Pulmonary artery endothelial cell (primary cell): ENCODE data around the gene MPPE1. TPM values are rescaled to one million over a fixed set of nuclear protein-coding genes. Genes with fewer than 3 reads are reported as not detected.

ENCODE experiments used
- DNase-seq: peaks from one replicate; pipeline ENCODE4 v3.0.0-alpha.2; 2011; ENCODE audit warnings: low read depth, low spot score
- total RNA-seq: library from RNA; depleted of rRNA; stranded (reverse); fragments of >200 nt; gene quantifications from 2 replicates; pipeline ENCODE4 v1.2.3, GENCODE V29; 2014

The MPPE1 gene
- total RNA-seq, 1 donor from 2014 or later, result 14.8 TPM

DNA sequence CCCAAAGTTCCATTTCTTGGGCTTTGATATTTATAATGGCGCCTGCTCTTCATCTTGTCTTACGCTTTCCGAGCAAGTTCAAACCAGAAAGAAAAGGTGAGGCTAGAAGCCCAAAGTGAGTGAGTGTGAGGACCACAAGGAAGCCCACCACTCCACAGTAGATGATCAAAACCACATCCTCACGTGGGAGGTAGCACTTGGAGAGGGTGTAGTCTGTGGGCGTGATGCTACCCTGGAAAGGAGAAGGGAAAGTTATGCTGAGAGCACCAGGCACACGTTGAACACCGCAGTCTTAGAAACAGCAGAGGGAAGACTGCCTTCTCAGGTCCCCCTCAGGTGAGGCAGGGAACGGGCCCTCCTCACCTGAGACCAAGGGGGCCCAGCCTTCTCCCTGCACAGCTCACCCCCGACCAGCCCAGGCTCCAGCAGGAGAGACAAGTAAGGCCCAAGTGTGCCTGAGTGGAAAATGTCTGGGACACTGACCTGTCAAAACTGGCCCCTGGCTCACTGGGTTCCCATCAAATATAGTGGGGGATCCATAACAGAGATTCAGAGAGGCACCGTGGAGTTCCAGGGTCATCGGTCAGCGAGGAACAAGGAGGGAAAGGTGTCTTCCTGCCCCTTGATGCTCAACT, 23.6 kb downstream of the MPPE1 start:
- no peak for DNase-seq

DNA sequence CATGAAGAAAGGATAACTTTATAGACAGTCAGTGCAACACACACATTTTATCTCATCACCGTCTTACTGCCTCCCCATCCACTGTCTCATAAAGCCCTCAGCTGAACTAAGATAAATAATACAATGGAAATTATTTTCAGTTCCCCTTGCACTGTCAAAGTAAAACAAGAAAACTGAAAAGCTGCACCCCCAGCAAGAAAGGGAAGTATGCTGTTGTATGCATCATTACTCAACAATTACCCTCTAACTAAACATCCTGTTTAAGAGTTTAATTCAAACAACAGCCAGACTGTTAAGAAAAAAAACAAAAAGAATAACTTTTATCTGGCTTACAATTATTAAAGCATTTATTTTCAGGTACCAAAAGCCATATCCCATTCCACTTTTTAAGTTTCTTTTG, 25.0 kb downstream of the MPPE1 start:
- no peak for DNase-seq

DNA sequence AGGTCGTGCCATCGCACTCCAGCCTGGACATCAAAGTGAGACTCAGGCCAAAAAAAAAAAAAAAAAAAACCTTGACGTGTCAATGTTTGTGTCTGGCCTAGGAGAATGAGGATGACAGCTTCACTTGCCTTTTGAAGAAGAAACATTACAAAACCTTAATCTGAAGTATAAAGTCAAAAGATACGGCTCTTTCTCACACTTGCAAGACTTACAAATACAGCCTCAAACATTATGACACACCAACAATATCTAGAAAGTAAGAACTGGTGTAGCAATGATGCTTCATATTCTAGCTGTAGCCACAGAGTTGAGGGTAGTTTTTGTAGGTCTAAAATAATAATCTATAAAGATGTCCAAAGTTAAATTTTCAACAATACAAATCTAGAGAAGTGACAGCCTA, 25.5 kb downstream of the MPPE1 start:
- no peak for DNase-seq

DNA sequence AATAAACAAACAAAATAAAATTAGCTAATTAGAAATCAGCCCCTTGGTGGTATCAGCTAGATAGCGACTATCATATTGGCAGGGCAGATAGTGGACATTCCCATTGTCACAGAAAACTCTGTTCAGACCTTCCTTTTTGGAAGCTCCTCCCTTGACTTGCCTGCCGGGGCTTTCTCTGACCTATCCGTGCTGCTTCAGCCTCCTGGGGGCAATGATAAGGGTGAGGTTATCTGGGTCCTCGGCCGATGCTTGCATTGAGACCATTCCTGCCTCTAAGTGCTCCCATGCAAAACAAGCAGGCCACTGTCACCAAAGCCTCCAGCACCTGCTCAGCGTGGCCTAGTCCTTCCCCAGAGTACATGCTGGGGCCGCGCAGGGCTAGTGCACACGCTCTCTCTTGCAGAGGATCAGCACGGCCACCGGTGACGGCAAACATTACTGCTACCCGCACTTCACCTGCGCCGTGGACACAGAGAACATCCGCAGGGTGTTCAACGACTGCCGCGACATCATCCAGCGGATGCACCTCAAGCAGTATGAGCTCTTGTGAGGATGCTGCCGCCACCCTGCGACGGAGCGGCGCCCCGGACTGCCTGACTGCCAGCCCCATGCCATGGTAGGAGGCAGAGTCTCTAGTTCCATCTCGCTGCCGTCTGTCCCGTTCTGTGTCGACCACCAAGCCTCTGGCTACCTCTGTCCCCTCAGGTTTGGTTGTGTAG, 27.4 kb downstream of the MPPE1 start:
- DNase-seq, result no peak

DNA sequence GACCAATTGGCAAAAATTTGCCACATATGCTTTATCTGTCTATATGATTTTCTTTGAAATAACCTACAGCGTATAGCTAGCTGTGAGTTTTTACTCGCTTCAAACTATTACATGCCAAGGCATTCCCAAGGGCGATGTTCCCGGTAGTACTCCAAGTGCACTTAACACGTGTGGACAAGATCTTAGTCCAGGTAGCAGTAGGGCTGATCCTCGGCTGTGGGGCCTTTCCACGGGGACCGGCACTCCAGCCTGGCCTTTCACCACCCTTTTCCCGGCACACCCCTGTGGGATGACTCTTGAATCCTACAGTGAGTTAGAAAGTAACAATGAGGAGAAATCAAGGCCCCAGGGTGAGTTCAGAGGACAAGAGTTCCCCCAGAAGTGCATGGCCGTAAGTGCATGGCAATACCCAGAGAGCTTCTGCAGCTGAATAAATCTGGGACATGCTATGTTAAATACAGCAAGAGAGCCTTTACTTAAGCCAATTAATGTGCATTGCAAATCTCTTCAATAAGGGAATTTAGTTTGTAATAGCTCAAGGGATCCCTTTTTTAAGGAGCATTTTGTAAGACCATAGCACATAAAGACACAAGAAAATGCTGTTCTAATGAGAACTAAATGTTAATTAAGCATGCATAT, 30.5 kb downstream of the MPPE1 start:
- no peak for DNase-seq

DNA sequence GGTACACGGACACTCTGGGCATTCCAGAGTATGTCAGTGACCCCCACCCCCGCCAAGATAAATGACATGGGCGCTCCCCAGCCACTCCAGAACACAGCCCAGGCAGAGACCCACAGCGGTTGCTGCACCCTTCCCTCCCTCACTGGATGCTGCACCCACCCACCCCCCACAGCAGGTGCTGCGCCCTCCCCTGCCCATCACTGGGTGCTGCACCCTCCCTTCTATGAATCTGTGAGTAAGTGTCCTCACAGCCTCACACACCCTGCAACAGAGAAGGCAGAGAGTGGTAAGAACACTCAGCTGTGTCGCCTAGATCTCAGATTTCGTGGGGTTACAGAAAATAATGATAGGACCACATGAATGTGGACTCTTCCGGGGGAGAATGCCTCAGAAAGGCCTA, 33.4 kb downstream of the MPPE1 start:
- DNase-seq, result no peak

DNA sequence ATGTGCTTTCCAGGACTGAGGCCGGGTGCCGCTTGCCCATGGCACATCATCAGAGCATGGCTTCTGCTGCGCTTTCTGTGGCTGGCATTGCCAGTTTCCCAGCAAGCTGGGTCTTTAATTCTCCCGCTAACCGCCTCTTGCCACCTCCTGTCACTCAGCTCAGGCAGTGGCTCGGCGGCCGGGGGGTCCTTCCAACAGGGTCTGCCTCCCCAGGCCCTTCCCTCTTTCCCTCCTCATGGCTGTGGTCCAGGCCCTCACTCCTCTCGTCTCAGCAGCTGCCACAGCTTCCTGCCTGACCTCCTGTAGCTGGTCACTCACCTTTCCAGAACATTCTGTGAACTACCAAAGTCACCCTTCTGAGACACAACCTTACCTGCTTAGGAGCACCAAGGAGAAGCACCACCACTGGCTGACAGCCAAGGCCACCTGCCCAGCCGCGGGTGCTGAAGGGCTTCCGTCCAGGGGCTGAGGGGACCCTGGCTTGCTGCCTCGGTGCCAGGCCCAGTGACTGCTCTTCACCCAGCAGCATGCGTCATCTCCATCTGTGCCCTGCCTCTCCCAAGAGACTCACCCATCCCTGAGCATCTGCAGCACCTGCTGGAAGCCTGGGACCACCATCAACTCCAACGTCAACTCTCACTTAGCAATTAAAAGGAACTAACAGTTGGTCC, 34.3 kb downstream of the MPPE1 start:
- no peak for DNase-seq

DNA sequence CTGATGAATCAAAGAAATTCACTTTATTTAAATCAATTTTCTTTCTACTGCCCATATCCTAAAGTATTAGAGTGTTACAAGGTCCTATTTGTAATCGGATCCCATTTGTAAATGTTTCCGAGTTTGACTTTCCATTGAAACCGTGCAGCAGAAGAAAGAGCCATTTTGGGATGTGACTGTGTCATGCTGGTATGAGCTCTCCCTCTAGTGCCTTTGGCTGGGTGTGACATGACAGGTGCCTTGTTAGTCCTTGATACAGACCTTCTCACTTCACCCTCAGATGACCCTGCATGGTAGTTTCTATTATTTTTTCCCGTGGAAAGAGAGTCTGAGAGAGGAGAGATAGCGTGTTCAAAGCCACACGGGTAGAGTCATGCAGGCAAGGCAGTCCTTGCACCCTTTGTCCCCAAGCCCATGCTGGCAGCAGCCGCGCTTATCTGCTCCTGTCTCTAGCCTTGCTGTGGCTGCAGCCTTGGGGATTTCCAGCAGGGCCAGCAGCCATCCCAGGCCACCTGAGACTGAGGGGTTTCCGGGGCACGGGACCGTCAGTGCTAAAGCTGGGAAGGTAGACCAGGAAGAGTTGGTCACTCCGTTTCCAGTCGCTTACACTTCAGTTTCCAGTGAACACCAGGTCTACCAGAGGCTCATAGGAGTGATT, 35.5 kb downstream of the MPPE1 start:
- DNase-seq, result no peak

DNA sequence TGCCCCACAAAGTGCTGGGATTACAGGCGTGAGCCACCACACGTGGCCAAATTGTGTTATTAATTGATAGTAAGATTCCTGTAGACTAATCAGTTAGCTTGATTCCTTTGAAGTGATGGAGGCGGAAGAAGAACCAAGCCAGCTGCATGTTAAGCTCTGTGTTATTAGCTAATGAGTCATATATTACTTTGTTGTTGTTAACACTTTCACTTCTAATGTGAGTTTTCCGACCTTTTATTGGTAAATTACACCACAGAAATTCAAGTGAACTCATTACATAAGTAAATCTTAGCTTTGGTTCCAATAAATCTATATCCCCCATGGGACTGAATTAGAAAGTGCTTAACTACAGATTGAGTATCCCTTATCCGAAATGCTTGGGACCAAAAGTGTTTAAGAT, 36.6 kb downstream of the MPPE1 start:
- DNase-seq, result no peak

DNA sequence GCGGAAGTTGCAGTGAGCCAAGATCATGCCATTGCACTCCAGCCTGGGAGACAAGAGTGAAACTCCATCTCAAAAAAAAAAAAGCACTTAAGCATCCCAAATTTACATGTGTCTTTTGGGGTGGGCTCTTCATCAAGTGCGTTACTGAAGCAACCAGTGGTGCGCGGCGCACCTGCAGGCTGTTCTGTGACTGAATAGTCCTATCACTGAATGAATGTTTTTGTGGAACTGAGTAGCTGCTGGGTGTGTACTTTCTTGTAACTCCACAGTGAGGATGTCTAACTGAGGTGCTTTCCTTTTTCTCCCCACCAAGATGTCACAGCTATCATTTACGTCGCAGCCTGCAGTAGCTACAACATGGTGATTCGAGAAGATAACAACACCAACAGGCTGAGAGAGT, 39.9 kb downstream of the MPPE1 start:
- DNase-seq, result no peak

DNA sequence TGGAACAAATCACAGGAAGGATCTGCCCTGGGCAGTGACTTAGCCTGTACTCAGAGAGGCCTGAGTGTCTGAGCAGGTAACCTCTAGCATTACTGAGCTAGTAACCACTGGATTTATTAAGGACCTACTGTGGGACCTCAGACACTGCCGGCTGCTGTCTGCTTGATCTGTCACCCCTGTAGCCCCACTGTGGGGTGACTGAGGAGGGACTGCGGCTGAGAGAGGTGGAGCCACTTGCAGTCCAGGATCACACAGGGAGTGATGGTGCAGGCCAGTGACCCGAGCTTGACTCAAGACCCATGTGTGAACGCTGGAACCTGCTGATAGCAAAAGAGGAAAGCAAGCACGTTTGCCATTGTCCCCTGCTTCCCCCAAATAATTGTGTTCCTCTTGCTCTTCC, 41.4 kb downstream of the MPPE1 start:
- DNase-seq, result no peak

DNA sequence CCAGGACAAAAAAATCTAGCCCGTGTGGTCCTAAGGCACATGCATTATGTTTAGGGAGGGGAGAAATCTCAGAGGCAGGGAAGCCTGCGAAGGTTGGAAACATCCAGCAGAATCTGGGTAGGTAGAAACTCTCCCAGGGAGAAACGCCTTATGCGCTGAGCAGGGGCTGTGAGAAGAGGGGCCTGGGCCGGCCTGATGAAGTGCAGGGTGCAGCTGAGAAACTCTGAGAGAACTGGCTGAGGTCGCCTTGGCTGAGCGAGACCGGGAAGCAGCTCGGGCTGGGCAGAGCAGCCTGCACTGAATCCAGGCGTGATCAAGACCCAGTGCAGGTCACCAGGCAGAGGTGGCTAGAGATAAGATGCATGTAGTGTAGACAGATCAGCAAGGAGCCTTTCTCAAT, 41.8 kb downstream of the MPPE1 start:
- no peak for DNase-seq

DNA sequence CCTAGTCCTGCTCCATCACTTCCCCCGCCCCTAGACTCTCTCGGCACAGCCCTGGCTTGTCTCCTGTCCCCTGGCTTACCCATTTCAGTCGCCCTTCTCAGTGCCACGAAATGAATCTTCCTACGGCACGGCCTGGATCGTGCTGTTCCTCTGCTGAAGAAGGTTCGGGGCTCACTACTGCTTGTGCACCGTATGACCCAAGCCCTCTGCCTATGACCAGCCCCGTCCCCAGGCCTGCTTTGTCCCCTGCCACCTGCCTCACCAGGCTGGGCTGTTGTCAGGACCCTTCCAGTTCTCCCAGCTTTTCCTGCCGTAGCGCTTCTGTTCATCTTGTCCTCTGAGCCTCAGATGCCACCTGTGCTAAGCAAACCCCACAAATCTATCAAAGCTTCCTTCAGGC, 43.0 kb downstream of the MPPE1 start:
- no peak for DNase-seq

DNA sequence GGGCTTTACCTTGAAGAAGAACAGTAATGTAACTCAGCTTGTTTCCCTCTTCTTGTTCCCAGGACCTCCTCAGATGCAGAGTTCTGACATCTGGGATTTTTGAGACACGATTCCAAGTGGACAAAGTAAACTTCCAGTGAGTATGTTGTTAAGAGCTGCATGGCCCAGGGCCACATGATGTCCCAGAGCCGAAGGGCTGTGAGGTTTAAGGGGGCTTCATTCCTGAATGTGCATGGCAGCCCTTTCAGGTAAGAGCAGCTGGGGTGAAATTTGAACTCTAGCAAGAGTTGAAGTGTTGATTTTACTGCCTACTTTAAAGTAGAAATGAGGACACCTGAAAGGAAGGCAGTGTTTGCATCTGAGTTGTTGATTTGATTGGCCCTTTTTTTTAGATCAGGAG, 43.6 kb downstream of the MPPE1 start:
- no peak for DNase-seq

DNA sequence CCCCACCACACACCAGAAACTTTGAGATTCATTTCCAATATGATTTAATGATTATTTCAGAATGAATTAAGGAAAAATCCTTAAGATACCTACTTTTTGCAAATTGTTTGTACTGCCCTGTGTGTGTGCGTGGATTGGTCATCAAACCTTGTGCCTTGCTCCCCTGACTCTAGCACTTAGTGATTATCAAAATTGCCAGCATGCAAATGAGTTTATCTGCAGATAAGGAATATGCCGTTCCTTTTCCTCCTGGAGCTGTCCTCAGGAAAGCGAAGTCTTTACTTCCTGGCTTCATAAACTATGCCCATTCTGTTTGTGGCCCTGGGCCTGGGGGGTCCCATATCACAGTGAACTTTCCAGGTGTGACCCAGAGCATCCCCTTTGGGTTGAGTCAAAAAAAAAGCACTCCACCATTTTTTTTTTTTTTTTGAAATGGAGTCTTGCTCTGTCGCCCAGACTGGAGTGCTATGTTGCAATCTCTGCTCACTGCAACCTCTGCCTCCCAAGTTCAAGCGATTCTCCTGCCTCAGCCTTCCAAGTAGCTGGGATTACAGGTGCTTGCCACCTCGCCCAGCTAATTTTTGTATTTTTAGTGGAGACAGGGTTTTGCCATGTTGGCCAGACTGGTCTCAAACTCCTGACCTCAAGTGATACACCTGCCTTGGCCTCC, 45.5 kb downstream of the MPPE1 start:
- DNase-seq, result no peak

DNA sequence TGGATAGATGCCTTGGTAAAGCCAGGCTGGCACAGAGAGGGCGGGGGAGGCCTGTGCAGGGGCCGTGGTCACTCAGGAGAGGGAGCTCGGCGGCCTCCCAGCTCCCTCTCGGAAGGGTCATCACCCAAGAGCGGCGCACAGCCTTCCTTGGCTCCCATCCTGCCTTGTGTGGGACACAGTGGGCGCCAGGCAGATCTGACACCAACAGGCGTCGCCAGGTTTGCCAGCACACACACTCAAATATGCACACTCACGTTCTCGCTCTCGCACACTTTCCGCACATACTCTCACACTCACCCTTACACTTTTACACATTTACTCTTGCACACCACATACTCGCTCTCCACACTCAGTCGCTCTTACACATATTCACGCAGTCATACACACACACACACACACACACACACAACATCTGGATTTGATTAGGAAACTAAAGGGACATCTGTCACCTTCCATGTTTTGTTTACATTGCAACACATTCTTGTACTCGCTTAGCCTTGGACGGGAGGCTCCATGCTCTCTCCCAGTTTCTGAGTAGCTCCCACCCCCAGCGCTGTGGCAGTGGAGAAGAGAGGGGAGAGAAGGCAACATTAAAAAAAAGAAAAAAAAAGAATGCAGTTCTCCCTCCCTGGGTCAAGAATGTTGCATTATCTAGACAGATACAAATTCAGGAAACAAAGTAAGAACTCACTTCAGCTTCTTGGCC, 46.4 kb downstream of the MPPE1 start:
- DNase-seq, result no peak

DNA sequence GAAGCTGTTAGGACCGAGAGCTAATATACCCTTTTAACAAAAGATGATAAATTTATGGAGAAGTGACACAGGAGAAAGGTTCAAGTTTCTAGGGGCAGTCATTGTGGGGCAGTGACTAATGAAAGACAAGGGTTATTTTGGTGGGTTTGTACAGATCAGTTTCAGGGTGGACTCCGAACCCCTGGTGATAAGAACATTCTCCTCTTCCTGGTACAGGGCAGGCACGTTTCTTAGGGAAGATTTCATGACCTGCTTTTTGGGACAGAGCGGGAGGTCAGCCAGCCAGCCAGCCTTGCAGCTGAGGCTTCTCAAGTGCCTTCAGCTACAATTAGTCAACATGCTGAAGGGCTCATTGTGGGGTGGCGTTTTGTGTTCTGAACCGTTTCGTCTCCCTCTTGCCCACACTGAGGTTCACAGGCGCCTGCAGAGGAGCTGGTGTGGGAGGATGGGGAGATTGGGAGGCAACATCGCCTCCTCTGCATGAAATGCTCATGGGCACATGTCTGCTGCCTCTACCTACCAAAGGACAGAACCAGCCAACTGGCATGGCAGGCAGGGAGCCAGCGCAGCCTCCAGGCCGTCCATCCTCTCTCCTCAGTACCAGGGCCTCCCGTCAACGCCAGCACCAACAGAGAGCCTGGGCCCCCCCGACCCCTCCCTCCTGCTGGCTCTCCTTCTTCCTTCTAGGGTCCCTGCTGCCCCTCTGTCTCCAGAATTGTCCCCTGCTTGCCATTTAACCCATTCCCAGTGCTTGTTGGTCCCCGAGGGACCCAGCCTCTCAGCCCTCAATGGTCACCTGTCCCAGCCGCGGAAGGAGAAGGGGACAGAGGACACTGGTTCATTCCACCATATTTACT, 47.3 kb downstream of the MPPE1 start:
- no peak for DNase-seq

DNA sequence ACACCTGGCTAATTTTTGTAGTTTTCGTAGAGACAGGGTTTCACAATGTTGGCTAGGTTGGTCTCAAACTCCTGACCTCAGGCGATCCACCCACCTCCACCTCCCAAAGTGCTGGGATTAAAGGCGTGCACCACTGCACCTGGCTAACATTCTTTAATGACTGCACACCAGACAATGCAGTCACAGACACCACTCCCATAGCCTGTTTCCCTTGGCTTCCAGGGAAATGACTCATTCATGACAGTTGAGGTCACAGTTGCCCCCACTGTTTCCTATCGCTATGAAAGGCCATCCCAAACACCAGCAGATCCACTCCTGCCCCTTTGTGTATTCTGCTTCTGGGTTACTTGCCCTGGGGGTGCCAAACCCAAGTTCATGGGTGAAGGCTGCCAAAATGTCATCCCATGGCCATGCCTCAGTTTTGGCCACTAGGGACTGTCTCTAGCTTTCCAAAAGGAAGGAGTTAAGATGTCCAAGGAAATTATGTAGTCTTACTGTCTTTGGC, 48.2 kb downstream of the MPPE1 start:
- DNase-seq, result peak; percentile 52

DNA sequence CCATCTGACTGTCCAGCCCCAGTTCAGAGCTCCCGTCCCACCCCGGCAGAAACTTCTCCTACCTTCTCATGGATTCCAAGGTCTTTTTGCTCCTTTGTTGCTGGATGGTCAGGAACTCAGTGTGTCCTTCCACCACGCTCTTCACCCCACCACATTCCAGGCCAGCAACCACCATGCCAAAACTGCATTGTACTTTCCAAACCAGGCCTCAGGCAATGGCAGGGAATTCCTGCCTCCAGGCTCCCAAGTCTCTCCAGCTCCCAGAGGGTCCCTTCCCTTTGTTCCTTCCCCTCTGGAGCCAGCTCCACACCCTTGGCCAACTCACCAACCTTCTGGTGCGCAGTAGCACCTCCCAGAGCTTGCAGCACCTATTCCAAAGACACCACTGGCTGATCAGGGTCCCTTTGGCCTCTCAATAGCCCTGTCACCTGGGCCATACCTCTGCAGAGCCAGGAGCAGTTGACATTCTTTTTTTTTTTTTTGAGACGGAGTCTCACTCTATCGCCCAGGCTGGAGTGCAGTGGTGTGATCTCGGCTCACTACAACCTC, 48.8 kb downstream of the MPPE1 start:
- DNase-seq, result no peak
